GM10266 (cell line): Measurements from ENCODE around the gene IKZF2.

Experiments used
- DNase-seq: peaks from one replicate; pipeline ENCODE4 v3.0.0; 2012; ENCODE audit errors: extremely low spot score
- TF ChIP-seq, protein P1 (sequence below): IDR thresholded peaks from 2 replicates; pipeline ENCODE4 v1.5.1; 2012; ENCODE audit warnings: mild to moderate bottlenecking, low read depth; ENCODE audit not compliant: control insufficient read depth, insufficient read depth; ENCODE audit errors: missing control alignments

The IKZF2 gene

DNA sequence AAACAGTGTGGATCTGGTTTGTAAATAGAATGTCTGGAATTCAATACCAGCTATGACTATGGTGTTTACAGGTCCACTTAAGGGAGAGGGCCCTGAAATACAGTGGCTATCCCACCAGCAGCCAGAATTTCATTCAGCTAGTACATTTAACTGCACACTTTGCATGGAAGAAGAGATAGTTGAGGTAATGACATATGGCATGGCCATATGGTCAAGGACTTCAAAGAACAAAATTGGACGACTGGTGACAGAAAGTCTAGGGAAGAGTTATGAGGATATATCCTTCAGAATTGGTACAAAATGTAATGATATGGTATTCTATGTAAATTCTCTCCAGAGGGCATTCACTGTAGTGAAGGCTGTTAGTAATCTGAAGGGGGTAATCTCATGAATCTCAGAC, 105.0 kb downstream of the IKZF2 start:
- TF ChIP-seq, protein P1, sequence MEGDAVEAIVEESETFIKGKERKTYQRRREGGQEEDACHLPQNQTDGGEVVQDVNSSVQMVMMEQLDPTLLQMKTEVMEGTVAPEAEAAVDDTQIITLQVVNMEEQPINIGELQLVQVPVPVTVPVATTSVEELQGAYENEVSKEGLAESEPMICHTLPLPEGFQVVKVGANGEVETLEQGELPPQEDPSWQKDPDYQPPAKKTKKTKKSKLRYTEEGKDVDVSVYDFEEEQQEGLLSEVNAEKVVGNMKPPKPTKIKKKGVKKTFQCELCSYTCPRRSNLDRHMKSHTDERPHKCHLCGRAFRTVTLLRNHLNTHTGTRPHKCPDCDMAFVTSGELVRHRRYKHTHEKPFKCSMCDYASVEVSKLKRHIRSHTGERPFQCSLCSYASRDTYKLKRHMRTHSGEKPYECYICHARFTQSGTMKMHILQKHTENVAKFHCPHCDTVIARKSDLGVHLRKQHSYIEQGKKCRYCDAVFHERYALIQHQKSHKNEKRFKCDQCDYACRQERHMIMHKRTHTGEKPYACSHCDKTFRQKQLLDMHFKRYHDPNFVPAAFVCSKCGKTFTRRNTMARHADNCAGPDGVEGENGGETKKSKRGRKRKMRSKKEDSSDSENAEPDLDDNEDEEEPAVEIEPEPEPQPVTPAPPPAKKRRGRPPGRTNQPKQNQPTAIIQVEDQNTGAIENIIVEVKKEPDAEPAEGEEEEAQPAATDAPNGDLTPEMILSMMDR: no peak
- DNase-seq: no peak

- TF ChIP-seq, protein P1: no peak
- DNase-seq: no peak
These were observed 107.8 kb downstream of the IKZF2 start for GRCh38 chr2:213043566-213043965.

- TF ChIP-seq, protein P1: no peak
- no peak for DNase-seq
These were observed 109.2 kb downstream of the IKZF2 start for GRCh38 chr2:213042262-213042661.

DNA sequence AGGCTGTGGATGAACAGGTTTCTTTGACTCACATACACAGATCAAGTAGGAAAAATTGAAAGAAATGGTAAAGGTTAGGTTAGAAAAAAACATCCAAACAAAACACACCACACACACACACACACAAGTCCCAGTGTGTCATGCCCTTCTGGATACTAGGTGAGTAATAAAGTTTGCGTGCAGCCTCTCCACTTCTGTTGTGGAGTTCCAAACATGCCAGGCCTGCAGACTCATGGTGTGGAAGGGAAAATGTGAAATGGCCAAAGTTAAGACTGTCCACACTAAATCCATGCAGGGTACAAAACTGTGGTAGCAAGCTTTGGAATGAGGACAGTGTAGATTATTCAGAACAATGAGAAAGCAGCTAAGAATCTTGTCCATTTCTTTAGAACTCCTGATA, 114.6 kb downstream of the IKZF2 start:
- no peak for DNase-seq
- TF ChIP-seq, protein P1: no peak

DNA sequence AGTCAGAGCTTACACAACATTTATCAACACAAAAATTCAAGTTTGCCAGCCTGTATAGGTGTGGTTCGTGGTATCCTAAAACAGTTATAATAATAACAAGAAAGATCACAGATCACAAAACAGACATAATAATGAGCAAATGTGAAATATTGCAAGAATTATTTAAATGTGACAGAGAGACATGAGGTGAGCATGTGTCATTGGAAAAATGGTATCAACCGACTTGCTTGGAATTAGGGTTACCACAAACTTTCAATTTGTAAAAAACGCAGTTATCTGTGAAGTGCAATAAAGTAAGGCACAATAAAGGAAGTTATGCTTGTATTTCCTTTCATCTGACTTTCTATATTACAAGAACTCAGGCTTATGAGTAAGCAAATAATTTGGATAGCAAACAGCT, 116.8 kb downstream of the IKZF2 start:
- DNase-seq: no peak
- TF ChIP-seq, protein P1: no peak

DNA sequence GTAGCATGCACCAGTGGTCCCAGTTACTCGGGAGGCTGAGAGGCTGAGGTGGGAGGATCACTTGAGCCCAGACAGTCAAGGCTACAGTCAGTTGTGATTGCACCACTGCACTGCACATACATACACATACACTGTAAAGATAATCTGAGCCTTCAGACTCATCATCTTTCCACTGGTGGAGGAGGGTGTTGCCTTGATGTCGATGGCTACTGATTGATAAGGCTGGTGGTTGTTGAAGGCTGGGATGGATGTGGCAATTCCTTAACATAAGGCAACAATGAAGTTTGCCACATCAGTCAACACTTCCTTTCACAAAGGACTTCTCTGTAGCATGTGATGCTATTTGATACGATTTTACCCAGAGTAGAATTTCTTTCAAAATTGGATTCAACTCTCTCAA, 118.8 kb downstream of the IKZF2 start:
- no peak for DNase-seq

GRCh38 chr2:213022987-213023386, 128.4 kb downstream of the IKZF2 start:
- TF ChIP-seq, protein P1: no peak
- DNase-seq: peak; percentile 16

More for the DNA sequence above, 118.8 kb downstream of the IKZF2 start:
- TF ChIP-seq, protein P1: no peak
